IPS-NIHi7 (cell line): ENCODE results near the gene GMDS.

Experiments used
- DNase-seq: peaks from one replicate; pipeline ENCODE4 v3.0.0; 2012; ENCODE audit warnings: mixed read lengths; ENCODE audit errors: extremely low spot score

GMDS gene

DNA sequence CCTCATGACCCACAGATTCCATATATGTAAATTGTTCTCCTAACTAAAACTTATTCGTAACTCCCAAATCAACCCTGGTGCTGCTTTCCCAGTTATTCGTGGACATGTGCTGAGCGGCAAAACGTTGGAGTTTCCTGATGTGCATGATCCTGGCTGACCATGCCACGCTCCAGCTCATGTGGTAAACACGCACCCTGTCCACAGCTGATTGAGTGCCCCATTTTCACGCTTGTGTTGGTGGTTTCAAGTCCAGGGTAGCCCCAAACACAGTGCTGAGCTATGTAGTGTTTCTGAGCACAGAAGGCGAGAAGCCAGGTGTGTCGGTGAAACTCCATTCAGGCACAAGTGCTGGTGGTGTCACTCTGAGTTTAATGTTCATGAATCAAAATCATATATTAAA lies 654.8 kb downstream of the GMDS start:
- DNase-seq = no peak

DNA sequence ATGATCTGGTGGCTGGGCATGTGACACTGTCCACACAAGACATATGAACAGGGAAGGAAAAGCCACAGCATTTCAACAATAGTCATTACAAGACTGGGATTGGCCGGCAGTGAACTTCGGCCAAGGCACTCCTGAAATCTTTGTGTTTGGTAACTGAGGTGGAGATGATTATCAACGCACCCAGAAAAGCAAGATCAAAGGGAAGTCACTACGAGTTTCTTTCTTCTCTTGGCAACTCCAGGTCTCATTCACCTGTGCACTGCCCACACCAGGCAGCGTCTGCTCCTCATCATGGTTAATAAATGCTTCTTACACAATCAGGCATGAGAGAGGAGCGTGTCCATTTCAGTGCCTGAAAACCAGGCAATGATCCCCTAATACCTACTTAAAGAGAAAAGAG lies 656.2 kb downstream of the GMDS start:
- no peak for DNase-seq

DNA sequence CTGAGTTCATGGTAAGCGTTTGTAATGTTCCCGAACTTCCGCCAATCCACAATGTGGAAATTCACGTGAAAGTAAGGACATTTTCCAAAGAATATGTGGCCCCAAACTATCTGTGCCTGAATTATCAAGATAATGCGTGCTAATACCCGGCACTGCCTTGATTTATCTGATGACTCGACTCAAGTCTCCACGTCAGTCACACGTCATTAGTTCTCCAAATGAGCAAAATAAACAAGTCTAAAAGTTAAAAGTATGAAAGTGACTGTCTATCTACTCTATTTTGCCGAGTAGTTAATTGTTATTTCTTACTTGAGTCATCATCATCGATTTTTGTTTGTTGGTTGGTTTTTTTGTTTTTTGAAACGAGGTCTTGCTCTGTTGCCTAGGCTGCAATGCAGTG lies 657.4 kb downstream of the GMDS start:
- DNase-seq = no peak

DNA sequence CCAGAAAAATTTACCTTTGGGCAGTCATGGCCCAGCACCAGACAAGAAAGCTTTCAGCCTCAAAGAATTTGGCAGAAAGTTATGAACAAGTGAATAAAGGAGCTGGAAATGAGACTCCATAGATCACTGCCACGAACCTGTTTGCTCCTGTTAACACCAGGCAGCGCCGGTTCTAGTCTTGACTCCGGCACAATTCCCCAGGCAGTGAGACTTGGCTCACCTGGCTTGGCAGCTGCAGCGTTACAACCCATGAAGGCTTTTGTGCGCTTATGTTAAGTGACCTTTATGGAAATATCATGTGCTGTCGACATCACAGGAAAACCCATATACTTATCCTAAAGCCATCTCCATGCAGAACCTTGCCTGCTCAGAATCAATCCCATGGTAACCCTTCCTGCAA lies 657.9 kb downstream of the GMDS start:
- no peak for DNase-seq

DNA sequence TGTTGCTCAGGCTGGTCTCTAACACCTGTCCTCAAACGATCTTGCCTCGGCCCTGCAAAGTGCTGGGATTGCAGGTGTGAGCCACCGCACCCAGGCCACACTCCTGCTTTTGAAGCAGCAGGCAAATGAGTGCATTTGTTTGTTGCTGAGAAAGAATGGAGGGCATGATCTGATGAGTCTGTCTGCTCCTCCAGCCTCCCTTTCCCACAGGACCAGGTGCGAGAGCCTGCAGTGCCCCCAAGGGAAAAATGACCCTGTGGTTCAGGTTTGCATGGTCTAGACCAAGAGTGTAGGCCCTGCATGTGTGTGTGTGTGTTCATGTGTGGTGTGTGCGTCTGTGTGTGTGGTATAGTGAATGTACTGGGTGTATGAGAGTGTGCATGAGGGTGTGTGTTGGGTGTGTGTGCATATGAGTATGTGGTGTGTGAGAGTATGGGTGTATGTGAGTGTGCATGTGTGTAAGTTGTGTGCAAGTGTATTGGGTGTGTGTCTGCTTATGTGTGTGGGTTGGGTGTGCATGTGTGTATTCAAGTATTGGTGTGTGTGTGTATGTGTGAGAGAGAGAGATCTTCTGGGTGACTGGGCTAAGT lies 658.4 kb downstream of the GMDS start:
- DNase-seq = no peak

DNA sequence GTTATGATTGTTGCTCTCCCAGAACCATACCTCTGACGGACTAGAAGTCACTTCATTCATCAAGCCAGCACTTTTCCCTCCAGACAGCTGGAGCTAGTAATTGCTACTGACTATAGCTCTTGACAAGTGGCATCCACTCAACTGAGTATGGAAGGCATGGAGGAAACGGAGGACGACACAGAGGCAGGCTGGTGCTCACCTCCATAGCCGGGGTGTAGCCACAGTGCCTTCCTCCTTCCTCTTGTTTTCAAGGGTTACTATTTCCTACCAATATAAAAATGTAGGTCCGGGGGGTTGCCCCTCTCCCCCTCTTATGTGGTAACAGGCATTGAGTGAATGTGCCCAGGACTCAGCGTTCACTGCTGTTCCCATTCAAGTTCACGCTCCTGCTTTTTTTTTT lies 659.1 kb downstream of the GMDS start:
- DNase-seq = no peak

DNA sequence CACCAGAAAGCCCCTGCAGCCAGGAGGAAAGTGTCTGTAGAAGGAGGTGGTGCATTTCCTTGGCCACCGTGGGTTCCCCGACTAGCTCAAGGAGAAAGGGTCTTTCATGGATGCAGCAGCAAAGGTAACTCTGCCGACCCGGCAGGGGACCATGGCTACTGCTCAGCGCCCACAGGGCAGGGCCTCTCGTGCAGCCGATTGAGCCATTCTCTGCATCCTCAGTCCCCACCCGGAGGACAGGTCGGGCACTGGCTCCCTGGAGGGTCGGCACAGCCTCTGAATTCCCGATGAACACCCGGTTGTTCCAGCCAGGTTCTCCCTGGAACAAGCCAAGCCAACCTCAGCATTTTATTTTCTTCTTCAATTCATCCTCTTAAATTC lies 659.7 kb downstream of the GMDS start:
- DNase-seq = no peak

DNA sequence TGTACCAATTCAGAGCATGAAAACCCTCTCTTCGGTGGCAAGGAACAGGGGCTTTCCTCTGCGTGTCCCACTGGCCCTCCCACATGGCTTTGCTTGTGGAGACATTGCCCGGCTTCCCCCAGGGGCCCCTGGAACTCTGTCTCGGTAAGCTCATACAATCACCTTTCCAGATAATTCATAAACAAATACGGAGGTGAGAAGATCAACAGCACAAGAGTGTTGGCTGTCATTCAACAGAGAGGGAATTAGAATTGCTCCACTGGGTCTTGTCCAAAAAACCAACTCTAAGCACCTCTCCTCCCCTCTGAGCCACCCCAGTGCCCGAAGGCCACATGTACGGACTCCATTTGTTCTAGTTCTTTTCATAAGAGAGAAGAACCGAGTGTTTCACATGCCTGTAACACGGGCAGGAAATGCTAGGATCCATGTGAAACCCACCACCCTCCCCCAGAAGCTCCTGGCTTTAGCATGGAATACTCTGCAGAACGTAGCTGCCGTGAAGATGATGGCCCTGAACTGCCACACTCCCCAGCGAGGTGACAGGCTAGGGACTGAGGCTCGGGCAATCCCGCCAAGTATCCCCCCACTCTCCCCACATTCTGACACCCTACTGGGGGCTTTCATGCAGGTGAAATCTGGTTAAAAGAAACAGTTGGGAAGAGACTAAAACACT lies 660.3 kb downstream of the GMDS start:
- no peak for DNase-seq

DNA sequence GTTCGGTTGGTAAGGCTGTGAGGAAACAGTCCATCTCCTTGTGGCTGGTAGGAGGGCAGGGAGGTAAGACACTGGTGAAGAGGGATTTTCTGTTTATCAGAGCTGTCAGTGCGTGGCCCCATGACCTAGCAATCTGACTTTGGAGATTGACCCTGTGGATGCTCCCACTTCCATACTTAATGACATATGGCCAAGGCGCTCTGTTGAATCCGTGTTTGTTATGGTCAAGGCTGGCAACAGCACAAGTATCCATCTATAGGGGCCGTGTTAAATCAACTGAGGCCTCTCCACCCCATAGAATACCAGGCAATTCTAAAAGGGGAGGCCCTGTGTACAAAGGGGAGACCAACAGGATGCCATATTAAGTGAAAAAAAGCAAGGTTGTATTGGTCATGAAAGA lies 661.3 kb downstream of the GMDS start:
- no peak for DNase-seq

DNA sequence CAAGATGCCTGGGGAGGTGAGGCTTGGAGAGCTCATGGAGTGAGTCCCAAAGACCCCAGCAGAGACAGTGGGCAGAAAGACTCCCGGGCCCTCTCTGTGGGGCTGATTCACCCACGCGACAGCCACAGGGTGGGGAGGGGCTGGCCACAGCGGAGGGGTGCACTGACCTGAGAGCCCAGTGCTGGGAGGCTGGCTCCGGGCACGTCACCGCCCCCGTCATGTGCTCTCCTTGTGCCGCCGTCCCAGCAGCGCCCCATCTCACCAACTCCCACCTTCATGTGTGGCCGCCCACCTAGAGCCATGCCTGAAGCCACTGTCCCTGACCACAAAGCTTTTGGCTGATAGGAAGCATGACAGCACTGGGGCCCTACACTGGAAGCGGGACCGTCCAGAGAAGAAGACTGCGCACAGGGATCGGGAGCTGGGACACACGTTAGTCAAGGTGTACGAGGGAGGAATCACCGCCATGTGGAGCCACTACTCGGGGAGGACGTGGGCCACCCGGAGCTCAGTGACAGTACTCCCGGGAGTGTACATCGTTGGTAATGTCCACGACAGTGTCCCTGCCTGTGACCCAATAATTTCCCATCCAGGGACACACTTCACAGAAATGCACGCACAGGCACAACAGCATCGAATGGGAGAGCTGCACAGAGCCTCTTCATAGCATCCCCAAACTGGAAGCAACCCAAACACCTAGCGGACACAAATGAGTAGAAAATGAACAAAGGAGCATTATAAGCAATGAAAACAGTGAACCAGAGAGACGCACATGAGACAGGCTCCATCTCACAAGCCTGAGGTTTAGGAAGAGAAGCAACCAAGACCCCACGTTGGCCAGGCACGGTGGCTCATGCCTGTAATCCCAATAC lies 664.0 kb downstream of the GMDS start:
- no peak for DNase-seq

DNA sequence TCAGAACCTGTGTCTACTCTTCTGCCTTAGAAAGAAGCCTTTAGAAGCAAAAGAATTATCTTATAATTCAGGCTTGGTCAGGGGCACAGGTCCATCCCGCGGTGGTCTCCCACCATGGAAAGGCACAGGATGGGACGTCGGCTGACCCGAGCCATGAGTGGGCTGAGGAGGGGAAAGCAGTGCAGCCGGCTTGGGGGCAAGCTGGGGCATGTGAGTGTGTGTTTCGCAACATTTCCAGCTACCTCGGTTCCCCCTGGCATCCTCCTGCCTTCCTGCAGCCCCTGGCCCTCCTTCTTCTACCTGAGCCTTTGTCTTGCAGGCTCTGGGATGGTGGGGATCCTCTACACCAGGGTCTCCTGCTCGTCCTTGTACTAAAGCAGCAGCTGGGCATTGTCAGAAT lies 664.8 kb downstream of the GMDS start:
- DNase-seq = no peak

DNA sequence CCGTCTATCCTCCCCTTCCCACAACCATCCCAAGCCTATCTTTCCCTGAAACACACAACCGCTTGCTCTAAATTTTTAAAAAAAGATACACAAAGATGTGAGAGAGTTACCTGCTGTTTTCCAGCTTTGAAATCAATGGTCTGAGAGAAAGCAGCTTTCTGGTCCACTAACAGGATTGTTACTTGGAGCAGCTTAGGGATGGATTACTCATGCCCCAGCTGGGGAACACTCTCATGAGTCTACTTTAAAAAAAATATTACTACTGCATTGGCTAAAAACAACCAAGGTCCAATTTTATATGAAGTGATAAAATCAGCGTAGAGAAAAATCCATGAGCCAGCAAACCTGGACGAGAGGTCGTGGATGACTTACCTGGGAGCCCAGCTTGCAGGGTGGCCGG lies 665.3 kb downstream of the GMDS start:
- DNase-seq = no peak

DNA sequence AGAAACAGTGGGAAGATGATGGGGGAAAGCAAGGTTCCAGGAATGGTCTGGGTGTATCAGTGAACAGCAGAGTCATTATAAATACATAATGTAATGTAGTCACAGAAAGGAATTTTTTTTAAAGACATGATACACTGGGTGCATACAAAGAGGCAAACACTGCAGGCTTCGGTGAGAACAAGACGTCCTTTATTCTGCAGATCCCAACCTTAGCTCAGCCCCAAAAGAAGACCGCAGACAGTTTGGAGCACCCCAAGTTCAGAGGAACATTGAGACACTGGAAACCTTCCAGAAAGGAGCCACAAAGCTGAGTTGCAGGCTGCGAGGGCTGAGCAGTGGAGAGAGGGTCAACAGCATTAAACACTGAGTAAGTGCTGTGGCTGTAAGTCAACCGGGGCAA lies 666.3 kb downstream of the GMDS start:
- no peak for DNase-seq

DNA sequence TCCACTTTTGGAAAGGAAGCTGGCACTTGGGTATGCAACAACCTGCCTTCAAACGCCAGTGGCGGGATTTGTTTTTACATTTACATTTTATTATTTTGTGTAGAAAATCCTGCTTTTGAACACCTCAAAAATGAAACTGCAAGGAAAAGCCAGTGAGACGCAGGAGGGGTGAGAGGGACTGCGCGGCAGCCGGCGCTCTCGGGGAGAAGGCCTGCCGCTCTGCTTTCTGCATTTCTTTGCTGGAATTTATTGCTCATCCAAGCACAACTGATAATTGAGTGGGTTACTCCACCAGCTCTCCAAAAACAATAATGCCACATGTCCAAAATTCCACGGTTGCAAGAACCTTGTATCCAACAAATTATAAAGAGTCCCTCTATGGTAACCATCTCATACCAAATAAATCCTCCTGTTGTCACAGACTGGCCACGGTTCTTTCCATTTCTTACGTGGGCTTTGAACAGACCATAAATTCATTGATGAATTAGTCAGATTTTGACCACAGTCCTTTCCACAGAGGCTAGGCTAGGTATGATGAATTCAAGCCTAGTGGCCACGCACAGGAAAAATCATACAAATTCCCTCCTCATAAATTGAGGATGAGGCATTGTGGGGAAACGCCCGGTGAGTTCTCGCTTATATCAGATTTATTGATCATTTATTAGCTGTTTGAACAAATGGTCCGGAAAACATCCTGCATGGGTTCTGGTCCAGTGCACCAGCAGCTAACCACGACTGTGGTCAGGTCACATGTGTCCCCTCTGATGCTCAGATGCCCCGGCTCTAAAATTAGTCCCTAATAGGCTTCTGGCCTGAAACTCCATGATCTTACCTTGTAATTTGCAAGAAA lies 667.3 kb downstream of the GMDS start:
- no peak for DNase-seq

DNA sequence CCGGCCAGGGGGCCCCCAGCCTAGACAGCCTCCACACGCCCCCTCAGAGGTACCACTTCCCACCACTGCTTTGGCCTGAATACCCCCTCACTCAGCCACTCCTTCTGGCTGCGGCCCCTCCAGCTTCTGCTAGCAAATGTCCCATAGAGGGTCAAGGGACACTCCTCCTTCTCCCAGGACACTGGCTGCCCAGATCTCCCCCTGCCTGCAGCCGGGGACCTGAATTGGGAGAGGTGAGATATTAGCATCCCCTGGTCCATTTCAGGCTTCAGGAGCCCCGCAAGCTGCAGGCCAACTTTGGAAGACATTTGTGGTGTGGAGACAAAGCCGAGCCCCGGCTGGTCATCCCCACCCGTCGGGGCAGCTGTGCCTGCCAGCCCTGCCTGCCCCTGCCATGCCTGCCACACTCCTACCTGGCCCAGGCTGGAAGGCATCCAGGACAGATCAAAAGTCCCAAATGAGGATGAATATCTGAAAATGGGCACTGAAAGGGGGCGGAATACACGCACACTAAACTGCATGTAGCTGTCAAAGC lies 668.2 kb downstream of the GMDS start:
- no peak for DNase-seq

DNA sequence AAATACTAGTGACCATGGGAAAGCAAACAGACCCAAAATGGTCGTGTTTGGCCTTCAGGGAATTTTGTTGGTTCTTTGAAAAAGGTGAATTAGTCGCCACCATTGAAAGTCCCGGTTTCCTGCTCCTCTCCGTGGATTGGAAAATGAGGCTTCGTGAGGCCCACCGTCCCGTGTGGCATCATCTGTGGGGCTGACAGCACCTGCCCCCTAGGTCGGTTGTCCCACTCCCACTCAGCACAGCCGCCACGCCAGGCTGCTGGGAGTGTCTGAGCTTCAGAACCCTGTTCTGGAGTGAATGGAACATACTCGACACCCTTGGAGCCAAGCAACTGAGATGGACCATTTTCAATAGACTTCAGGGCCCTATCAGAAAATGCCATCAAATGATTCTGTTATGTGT lies 668.7 kb downstream of the GMDS start:
- no peak for DNase-seq

DNA sequence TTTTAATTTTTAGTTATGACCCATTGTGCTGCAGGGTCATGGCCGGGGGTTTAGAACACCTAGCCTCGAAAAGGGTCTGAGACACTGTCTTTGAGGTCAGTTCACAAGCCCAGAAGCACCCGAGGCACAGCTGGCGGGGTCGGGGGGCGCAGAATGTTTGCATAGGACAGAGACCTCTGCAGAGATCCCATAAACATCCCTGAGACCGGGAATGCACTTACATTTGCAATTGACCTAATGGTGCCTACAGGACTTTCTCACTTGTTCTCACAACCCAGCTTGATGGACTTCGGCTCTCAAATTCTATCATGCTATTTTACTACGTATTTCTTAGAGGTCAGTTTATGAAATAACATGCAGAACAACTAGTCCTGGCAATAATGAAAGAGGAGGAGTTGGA lies 669.2 kb downstream of the GMDS start:
- no peak for DNase-seq

DNA sequence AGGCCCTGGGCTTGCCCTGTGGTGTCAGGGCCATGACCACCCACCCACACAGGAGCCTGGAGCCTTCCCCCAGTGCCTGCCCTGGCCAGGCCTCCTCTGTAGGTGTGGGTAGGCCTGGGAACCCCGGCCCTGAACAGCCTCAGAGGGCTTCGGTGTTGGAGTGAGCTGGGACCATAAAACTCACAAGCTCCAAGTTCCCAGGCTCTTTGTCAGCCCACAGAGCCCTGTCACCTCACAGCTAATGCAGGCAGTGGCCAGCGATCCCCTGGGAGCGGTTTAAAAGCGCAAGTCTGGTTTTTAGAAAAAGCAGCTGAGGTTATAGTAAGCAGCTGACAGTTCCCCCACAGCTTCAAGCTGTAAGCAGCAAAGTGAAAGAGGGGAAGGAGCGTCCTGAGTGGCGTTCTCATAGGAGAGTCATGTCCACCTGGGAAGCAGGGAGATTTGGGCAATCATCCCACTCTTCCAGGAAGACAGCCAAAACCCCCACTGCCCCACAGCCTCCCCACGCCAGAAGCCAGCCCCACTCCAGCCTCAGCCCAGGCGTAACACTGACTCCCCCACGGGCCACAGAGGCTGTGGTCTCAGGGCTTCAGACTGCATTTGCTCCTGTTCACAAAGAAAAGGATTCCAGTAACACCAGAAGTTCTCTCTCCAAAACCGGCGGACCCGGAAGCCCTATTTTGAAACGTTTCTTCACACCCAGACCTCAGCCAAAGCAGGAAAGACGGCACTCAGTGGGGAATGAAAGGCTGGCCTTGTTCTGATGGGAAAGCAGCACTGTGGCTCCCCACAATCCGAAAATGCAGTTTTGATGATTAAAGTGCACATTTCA lies 670.0 kb downstream of the GMDS start:
- DNase-seq = no peak

DNA sequence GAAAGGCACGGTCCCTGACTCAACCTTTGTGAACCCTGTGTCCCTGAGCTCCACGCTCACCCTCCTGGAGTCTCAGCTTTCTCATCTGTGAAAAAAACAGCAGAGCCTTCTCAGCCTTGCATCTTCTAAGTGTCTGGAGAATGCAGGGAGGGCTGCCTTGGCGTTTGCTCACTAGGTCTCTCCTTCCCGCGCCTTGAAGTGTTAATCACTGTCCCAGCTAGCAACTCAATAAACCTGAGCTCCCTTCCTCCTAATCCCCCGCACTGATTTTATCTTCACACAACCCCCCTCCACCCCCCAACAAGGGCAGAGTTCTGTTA lies 670.6 kb downstream of the GMDS start:
- DNase-seq = peak; percentile 72

DNA sequence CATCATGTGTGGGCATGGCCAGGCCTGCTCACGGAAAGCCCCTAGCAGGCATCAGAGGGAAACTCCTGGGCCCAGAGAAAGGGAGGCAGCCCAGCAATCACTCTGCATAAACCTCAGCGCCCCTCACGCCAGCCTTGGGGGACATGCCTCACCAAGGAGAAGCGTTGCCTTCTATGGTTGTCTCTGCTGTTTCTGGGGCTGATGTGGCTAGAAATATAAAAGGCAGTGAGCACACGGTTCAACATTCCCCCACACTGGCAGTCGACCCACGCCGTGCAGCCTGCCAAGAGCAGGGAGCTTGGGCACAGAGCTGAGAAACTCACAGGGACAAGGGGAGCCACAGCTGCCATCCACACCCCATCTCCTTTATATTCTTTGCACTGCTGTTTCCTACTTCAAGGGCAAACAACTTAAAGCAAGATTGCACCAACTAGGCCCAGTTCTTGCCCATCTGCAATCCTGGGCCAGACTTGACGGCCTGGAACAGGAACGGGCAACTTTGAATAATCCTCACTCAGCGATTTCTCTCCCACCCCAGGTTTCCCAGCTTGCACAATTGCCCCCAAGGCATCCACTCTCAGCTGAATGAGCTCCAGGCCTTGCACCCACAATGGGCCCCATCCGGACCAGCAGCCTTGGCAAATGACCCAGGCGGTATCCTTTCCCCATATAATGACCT lies 671.2 kb downstream of the GMDS start:
- no peak for DNase-seq
